ENCODE data around the gene BCL2L1.

BCL2L1 gene

DNA sequence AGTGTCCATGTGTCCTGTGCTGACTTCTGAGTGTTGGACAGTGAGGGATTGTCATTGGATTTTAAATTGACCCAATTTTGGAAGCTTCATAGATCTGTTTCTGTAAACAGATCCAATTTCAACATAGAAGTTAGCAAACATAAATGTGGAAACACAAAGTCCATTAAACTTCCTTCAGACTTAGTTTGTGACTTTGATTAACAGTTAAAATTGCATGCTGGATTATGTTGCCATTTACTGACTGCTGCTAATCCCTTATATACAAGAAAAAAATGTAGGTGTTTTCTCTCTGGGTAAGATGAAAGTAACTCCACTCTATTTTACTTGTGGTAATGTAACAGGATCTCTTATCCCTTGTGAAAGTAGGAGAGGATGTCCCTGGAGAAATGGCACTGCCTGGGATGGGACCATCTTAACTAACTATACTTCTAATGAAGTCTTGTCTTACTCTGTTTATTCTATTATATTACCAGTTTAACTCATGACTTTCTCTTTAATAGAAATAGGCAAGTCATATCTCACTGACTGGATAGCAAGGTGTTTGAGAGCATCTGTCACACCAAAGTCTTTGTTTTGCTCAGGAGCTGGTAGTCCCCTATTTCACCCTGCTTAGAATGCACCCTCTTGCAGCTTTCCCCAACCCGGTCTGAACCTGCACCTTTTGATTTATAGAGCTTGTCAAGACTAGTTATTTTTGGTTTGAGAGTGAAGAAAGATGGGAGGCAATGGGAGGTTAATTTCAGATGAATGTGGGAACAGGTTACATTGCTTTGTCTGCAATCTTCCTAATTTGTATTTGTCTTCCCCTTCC lies 23.6 kb upstream of the BCL2L1 start:
- DNase-seq (ENCODE audit: extremely low read depth, low read depth) = no peak
- no peak overlapping the region for H3K4me3 ChIP-seq (replicated peaks; ENCODE audit: low read depth, low read length)
- TF ChIP-seq CTCF (IDR thresholded peaks at IDR 0.05; ENCODE audit: low read depth, low read length, missing control alignments) = no peak

DNA sequence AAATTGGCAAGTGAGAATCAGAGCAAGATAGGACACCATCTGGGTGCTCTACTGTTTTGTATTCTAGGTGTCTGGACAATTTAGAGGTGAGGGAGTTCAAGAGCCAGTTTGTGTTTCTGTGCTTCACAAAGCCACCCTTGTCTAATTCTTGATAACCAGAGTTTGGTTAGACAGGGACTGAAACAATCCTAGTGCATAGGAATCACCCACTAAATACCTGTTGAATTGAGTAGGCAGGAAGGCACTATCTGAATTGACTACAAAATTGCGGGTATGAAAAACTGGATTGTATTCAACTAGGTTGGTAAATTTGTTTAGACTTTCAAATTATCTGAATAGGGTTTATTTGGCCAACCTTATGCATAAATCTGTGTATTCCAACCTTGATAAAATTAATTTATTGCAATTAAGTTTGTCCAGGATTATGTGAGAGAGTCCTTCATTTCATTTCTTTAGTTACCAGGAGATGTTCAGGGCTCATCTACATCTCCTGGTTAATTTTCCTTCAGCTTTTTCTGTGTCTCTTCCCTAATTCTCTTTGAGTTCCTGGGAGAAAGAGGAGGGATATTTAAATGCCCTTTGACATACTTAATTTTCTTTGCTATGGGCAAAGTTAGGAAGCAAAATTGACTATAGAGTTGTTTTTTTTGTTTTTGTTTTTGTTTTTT lies 18.1 kb upstream of the BCL2L1 start:
- DNase-seq (ENCODE audit: extremely low read depth, low read depth) = no peak
- H3K4me3 ChIP-seq (replicated peaks; ENCODE audit: low read depth, low read length) = peak overlapping the region; percentile 79
- TF ChIP-seq CTCF (IDR thresholded peaks at IDR 0.05; ENCODE audit: low read depth, low read length, missing control alignments) = no peak

- TF ChIP-seq CTCF (IDR thresholded peaks at IDR 0.05; ENCODE audit: low read depth, low read length, missing control alignments) = no peak
- no peak for DNase-seq (ENCODE audit: extremely low read depth, low read depth)
- H3K4me3 ChIP-seq (replicated peaks; ENCODE audit: low read depth, low read length) = peak overlapping the region; percentile 79
These were observed 17.5 kb upstream of the BCL2L1 start for GRCh38 chr20:31740208-31740607.

GRCh38 chr20:31739550-31739977 lies 16.9 kb upstream of the BCL2L1 start:
- TF ChIP-seq CTCF (IDR thresholded peaks at IDR 0.05; ENCODE audit: low read depth, low read length, missing control alignments) = no peak
- no peak for DNase-seq (ENCODE audit: extremely low read depth, low read depth)
- H3K4me3 ChIP-seq (replicated peaks; ENCODE audit: low read depth, low read length) = peak overlapping the region; percentile 79

DNA sequence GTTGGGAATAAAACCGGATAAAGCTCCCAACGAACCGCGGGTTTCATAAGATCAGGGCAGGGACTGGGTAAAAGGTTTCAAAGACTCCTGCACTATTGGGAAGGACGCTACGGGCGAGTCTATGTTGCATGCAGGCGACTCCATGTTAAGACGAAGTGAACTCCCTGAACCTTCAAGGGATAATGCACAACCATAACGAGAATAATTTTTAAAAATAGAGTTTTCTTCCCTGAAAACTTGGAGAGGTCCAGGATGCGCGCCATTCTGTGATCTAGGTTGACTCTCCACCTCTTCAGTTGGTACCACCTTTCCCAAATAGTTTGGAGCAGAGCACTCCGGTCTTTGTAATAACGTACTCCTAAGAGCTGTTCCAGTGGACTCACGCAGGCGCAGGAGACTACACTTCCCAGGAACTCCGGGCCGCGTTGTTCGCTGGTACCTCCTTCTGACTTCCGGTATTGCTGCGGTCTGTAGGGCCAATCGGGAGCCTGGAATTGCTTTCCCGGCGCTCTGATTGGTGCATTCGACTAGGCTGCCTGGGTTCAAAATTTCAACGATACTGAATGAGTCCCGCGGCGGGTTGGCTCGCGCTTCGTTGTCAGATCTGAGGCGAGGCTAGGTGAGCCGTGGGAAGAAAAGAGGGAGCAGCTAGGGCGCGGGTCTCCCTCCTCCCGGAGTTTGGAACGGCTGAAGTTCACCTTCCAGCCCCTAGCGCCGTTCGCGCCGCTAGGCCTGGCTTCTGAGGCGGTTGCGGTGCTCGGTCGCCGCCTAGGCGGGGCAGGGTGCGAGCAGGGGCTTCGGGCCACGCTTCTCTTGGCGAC lies 16.3 kb upstream of the BCL2L1 start, which contains the start of gene TPX2:
TSS of gene TPX2 (plus strand) at position 562 of the 821 bp plus-strand sequence. CDS start 18,187 bp downstream, outside the sequence.
- TF ChIP-seq CTCF (IDR thresholded peaks at IDR 0.05; ENCODE audit: low read depth, low read length, missing control alignments) = no peak
- DNase-seq (ENCODE audit: extremely low read depth, low read depth) = peak; percentile 93
- H3K4me3 ChIP-seq (replicated peaks; ENCODE audit: low read depth, low read length) = peak within 1 kb of the TSS; percentile 79

- DNase-seq (ENCODE audit: extremely low read depth, low read depth) = no peak
- no peak for TF ChIP-seq CTCF (IDR thresholded peaks at IDR 0.05; ENCODE audit: low read depth, low read length, missing control alignments)
- no peak overlapping the region for H3K4me3 ChIP-seq (replicated peaks; ENCODE audit: low read depth, low read length)
These were observed 8.7 kb upstream of the BCL2L1 start for GRCh38 chr20:31731321-31731717.
